Gastrocnemius medialis (tissue), 4 donors: ENCODE data around the gene PRPS1L1. TPM values are rescaled to one million over a fixed set of nuclear protein-coding genes. Genes with fewer than 3 reads are reported as not detected.

Experiments
- ATAC-seq, 2 donors: fragments of 150-250 bp; one replicate each; pipeline ENCODE4 v1.9.1; 2016
- DNase-seq, 2 donors: peaks; one replicate each; pipeline ENCODE4 v3.0.0-alpha.2; 2019
- H3K27ac ChIP-seq, 4 donors: fragments of 200-600 bp; sonication (generic); 1 replicate in 1 of 4; 2 replicates in 3 of 4; pipeline ENCODE4 v1.5.1; 2016 to 2018; ENCODE audit warnings: mild to moderate bottlenecking in 2 of 4, moderate library complexity in 1 of 4
- H3K27me3 ChIP-seq, 3 donors: fragments of 200-600 bp; sonication (generic) in 2 of 3; 1 replicate in 1 of 3; 2 replicates in 2 of 3; pipeline versions ENCODE4 v1.5.1 to v1.6.0; 2016 to 2019; ENCODE audit warnings: mild to moderate bottlenecking in 1 of 3, moderate library complexity in 1 of 3
- H3K36me3 ChIP-seq, 2 donors: fragments of 200-600 bp; sonication (generic) in 1 of 2; one replicate each; pipeline ENCODE4 v1.5.1; 2017 to 2018
- H3K4me1 ChIP-seq, 2 donors: fragments of 200-600 bp; sonication (generic) in 1 of 2; one replicate each; pipeline ENCODE4 v1.5.1; 2016 to 2017; ENCODE audit warnings: mild to moderate bottlenecking in 2 of 2
- H3K4me3 ChIP-seq, 4 donors: fragments of 200-600 bp; sonication (generic) in 3 of 4; 1 replicate in 1 of 4; 2 replicates in 3 of 4; pipeline ENCODE4 v1.5.1; 2016 to 2019; ENCODE audit warnings: mild to moderate bottlenecking in 2 of 4
- H3K9me3 ChIP-seq, 3 donors: fragments of 200-600 bp; sonication (generic) in 2 of 3; 1 replicate in 1 of 3; 2 replicates in 2 of 3; pipeline ENCODE4 v1.5.1; 2016 to 2019
- CTCF ChIP-seq, 5 experiments: fragments of 450-650 bp in 3 of 5; fragments of 200-600 bp in 2 of 5; sonication (generic) in 2 of 5; IDR thresholded peaks in 4 of 5; conservative IDR thresholded peaks in 1 of 5; 1 replicate in 4 of 5; 2 replicates in 1 of 5; pipeline ENCODE4 v1.5.1; 2016 to 2019; ENCODE audit warnings: antibody characterized with exemption in 5 of 5, mild to moderate bottlenecking in 3 of 5, moderate library complexity in 3 of 5
- POLR2A ChIP-seq, 2 donors: fragments of 450-650 bp; IDR thresholded peaks; one replicate each; pipeline ENCODE4 v1.6.1; 2017; ENCODE audit warnings: antibody characterized with exemption in 2 of 2, mild to moderate bottlenecking in 2 of 2, moderate library complexity in 2 of 2
- in situ Hi-C, 4 donors: fragments of 200-750 bp; cut with MboI; loops; one replicate each; pipeline versions ENCODE4 v1.15.0 to v1.8.0; 2017; ENCODE audit warnings: low sequenced_read_pairs in 4 of 4
- intact Hi-C: fragments of 100-400 bp; cut with DNase I; formaldehyde crosslinking; loops from one replicate; pipeline ENCODE4 v1.15.1; 2023; ENCODE audit warnings: low total_unique reads
- total RNA-seq, 4 donors: library from RNA; depleted of rRNA; stranded (reverse); fragments of >200 nt; gene quantifications; one replicate each; pipeline versions ENCODE4 v1.1.0 to v1.2.3, GENCODE V29; 2016

Gene PRPS1L1
- total RNA-seq, 4 donors from 2014 or later = not detected

- Histone ChIP-seq H3K4me1 (no peaks in the 10 kb centered on the region), H3K4me3 (no peak overlapping the region), H3K36me3 (no peaks in the 10 kb centered on the region), H3K27me3 (no peaks in the 10 kb centered on the region), H3K27ac (no peak overlapping the region), H3K9me3 (no peaks in the 10 kb centered on the region)
- ATAC-seq = no peak
- intact Hi-C loops = no loop called here
- in situ Hi-C loops = no loop called here
- TF ChIP-seq POLR2A (IDR thresholded peaks at IDR 0.05) = no peak
- TF ChIP-seq CTCF (IDR thresholded peaks at IDR 0.05 in 4 of 5, conservative IDR thresholded peaks at IDR 0.05 in 1 of 5) = no peak
- DNase-seq = no peak
These were observed 38.1 kb downstream of the PRPS1L1 start for GRCh38 chr7:17989546-17989945.

GRCh38 chr7:17988858-17989257, 38.8 kb downstream of the PRPS1L1 start:
- Histone ChIP-seq H3K9me3 (no peaks in the 10 kb centered on the region), H3K4me1 (no peaks in the 10 kb centered on the region), H3K27ac (no peak overlapping the region), H3K27me3 (no peaks in the 10 kb centered on the region), H3K4me3 (no peak overlapping the region), H3K36me3 (no peaks in the 10 kb centered on the region)
- no peak for ATAC-seq
- in situ Hi-C loops = no loop called here
- intact Hi-C loops = no loop called here
- no peak for TF ChIP-seq POLR2A (IDR thresholded peaks at IDR 0.05)
- no peak for TF ChIP-seq CTCF (IDR thresholded peaks at IDR 0.05 in 4 of 5, conservative IDR thresholded peaks at IDR 0.05 in 1 of 5)
- no peak for DNase-seq

DNA sequence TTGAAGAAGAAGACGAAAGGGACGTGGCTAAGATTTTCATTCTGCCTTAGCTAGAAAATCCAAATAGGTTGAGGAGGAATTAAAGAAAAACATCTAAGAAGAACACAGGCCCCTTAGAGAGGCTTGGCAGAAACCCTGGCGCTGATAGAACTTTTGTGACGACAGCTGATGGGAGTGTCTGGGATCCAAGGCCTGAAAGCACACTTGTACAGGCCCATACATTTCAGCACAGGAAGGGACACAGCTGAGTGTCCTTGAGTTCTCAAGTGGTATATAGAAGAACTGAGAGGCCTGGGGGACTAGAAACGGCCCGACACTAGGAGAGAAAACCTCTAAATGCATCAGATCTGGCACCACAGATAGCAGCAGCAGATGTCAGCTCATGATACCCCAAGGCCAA, 39.5 kb downstream of the PRPS1L1 start:
- no peaks in the 10 kb centered on the region for H3K4me1 ChIP-seq
- TF ChIP-seq POLR2A (IDR thresholded peaks at IDR 0.05) = no peak
- intact Hi-C loops (no loop called here), in situ Hi-C loops (no loop called here)
- no peaks in the 10 kb centered on the region for H3K27me3 ChIP-seq
- no peak overlapping the region for H3K27ac ChIP-seq
- H3K9me3 ChIP-seq = no peaks in the 10 kb centered on the region
- no peaks in the 10 kb centered on the region for H3K36me3 ChIP-seq
- H3K4me3 ChIP-seq = no peak overlapping the region
- ATAC-seq (no peak), DNase-seq (no peak)

DNA sequence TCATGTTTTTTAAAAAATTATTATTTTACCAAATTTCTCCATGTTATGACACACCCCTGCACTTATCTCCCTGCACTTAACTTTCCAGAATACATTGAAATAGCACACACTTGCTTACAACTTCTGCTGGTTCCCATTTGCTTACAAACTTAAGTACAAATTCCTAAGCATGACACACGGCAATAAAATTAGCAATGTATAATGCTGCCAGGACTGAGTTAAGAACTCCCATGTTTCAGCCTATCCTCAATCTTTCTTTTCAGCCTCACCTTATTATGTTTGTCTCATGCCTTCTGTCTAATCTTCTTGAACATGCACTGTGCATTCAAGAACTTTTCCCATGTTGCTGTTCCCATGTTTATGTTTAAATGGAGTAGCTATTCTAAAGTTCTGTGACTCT, 40.8 kb downstream of the PRPS1L1 start:
- DNase-seq = no peak
- no peaks in the 10 kb centered on the region for H3K4me1 ChIP-seq
- no peaks in the 10 kb centered on the region for H3K36me3 ChIP-seq
- no peak for ATAC-seq
- H3K9me3 ChIP-seq = no peaks in the 10 kb centered on the region
- in situ Hi-C loops = no loop called here
- no peak overlapping the region for H3K4me3 ChIP-seq
- no peaks in the 10 kb centered on the region for H3K27me3 ChIP-seq
- intact Hi-C loops = no loop called here
- no peak overlapping the region for H3K27ac ChIP-seq
- no peak for TF ChIP-seq CTCF (IDR thresholded peaks at IDR 0.05 in 4 of 5, conservative IDR thresholded peaks at IDR 0.05 in 1 of 5)
- TF ChIP-seq POLR2A (IDR thresholded peaks at IDR 0.05) = no peak

- no peak for DNase-seq
- in situ Hi-C loops (no loop called here), intact Hi-C loops (no loop called here)
- H3K4me1 ChIP-seq = no peaks in the 10 kb centered on the region
- H3K36me3 ChIP-seq = no peaks in the 10 kb centered on the region
- ATAC-seq = no peak
- no peak overlapping the region for H3K4me3 ChIP-seq
- no peak overlapping the region for H3K27ac ChIP-seq
- no peaks in the 10 kb centered on the region for H3K27me3 ChIP-seq
- TF ChIP-seq CTCF (IDR thresholded peaks at IDR 0.05 in 4 of 5, conservative IDR thresholded peaks at IDR 0.05 in 1 of 5) = no peak
- TF ChIP-seq POLR2A (IDR thresholded peaks at IDR 0.05) = no peak
- H3K9me3 ChIP-seq = no peaks in the 10 kb centered on the region
These were observed 42.0 kb downstream of the PRPS1L1 start for GRCh38 chr7:17985473-17986239.
